ENCODE results near the gene ADAM15. TPM values are rescaled to one million over a fixed set of nuclear protein-coding genes. Genes with fewer than 3 reads are reported as not detected.
A peak's percentile ranks its signal among the peaks of the same experiment; 100 is the strongest.

Gene ADAM15
- total RNA-seq, 1 experiment from 2014 or later = 92.9 TPM

DNA sequence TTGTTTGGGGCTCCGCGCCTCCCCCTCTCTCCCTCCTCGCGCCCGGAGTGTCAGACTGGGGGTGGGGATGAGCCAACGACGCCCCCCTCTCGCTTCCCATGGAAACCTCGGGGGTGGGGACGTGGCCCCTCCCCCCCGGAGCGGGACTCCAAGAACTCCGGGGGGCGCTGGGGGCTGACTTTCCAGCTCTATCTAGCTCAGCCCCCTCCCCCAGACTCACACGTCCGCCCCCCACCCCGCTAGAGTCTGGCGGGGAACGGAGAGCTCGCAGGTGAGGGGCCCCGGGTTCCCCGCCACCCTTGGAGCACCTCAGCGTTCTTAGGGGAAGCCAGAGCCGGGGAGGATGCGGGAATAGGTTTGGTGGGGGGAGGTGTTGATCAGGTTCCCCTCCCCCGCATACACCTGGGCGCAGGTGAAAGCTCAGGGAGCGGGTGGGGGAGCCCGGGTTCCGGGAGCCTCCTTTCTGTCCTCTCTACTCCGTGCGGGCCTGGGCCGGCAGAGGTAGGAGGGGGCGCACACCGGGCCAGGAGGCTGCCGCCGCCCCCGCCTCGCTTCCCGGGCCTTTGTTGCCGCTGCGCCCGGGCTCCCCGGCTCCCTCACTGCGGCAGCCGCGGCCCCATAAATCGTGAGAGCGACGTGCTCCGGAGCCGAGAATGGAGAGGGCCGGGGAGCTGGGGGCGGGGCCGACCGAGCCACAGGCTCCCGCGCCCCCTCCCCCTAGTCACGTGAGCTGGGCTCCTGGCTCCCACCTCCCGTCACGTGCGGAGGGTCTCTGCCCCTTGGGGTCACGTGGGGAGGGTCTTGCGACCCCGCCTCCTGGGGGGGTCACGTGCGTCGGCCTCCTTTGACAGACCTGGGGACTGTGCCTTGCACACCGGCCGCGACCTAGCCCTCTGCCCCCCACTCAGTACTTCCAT lies 29.5 kb downstream of the ADAM15 start:
- in situ Hi-C loops (cut with HindIII; ENCODE audit: low sequenced_read_pairs) = no loop called here

DNA sequence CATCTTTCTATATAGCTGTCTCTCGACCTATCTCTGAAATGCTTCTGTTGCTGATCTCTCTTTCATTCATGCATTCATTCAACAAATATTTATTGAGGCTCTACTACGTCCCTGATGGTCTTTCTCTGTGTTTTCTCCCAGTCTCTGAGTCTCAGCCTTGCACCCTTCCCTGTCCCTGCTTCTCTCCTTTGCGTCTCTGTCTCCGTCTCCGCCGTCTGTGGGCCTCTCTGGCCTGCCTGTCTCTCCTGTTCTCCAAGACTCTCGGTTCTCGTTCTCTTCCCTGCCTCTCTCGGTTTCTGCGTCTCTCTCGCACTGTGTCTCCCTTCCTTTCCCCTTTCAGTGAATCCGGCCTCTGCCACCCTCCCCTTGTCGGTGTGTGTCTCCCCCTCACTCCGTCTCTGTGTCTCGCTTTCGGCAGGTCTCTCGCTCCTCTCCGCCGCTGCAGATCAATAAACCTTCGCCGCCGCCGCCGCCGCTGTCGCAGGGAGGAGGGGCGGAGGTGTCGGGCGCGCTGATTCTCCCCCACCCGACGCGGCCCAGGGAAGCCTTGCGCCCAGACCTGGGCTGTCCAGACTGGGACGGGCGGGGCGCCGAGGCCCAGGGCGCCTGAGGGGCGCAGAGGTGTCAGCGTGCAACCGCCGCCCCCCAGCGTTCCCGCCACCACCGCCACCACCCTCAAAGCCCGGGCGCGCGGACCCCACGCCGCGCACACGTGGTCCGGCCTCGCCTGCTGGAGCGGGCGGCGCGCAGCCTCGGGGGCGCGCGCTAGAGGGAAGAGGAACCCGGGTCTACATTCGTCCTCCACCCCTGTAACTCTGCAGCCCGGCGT lies 30.6 kb downstream of the ADAM15 start:
- no peak for DNase-seq (ENCODE audit: low spot score)
- in situ Hi-C loops (cut with HindIII; ENCODE audit: low sequenced_read_pairs) = no loop called here

More for the DNA sequence above, 29.5 kb downstream of the ADAM15 start:
- DNase-seq (ENCODE audit: low spot score) = no peak

DNA sequence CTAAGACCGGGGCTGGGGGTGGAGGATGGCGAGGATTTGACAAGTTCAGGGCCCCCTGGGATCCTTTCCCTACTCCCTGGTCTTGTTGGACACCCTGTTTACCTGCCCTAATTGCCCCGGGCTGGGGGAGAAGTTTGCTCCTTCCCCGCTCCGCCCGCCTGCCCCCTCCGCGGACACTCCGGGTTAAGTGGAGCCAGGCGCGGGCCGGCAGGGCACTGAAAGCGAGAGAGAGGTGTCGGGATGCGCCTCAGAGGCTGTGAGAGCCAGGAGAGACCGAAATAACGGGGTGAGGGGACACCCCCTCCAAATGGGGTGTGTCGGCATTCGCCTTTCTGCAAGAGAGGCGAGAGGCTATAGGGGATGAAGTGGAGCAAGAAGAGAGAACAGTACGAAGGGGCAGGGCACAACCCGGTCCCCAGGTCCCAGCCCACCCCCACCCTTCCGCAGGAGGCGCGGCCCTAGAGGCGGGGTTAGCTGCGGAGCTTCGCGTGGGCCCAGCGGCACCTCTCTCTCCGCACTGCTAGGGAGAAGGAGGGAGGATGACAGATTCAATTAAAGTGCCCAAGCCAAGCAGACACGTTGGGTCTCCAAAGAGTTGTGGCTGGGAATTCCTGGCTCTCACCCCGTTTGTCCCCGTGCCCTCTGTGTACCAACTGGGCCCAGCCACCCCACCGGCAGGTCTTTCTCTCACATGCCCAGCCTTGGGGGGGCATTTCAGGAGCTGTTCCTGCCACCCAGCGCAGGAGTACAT lies 31.4 kb downstream of the ADAM15 start:
- in situ Hi-C loops (cut with HindIII; ENCODE audit: low sequenced_read_pairs) = no loop called here
- no peak for DNase-seq (ENCODE audit: low spot score)

DNA sequence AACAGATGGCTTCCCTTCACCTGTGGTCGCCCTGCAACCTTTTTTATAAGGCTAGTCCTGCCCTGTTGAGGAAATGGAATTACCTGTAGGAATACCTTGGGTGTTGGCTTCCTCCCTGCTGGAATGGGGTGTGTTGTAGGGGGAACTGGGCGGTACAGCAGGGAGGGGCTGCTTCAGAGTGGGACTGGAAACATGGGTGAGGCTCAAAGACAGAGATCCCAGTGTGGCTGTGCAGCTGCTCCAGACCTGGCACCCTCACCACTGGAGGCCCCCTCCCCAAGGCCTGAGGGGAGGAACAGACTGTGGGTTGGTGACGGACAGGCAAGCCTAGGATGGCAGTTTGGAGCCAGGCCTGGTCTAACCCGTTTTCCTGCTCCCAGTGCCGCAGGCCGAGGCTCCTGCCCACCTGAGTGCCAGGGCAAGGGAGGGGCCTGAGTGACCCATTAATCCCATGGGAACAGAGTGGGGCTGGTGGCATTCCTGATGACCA lies 32.0 kb downstream of the ADAM15 start:
- in situ Hi-C loops (cut with HindIII; ENCODE audit: low sequenced_read_pairs) = no loop called here
- no peak for DNase-seq (ENCODE audit: low spot score)

DNA sequence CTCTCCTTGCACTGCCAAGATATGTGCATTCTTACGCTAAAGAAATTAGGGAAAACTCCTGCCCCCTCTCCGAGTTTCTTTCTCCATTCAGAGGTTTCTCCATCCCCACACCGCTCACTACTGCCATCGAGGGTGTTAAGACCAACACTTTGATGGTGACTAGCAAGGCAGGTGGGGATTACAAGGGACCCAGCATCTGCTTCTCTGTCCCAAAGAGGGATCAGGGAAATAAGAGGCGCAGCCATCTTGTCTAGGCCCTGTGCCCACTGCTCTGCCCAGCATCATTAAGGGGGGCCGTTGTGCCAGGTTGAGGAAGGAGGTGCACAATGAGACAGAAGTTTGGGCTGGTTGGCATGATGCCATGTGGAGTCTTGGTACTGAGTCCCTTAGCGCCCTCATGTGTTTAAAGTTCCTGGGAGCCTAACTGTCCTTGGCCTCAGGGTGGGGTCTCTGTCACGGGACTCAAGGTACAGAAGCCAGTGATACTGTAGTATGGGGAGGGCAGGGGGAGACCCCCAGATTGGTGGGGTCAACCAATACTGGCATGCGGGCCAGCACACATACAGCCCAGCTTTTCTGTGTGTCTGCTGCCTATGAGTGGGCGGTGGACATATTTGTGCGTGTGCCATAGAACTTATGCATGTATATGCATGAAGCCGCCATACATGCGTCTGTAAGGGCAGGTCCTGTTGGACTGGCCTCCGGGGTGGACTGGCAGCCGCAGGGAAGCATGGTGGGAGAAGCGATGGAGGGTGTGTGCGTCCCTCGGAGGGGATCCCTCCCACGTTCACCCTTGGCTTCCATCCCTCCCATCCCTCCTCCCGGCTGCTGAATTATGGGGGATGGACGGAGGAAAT lies 33.0 kb downstream of the ADAM15 start:
- DNase-seq (ENCODE audit: low spot score) = peak; percentile 53
- in situ Hi-C loops (cut with HindIII; ENCODE audit: low sequenced_read_pairs) = no loop called here

DNA sequence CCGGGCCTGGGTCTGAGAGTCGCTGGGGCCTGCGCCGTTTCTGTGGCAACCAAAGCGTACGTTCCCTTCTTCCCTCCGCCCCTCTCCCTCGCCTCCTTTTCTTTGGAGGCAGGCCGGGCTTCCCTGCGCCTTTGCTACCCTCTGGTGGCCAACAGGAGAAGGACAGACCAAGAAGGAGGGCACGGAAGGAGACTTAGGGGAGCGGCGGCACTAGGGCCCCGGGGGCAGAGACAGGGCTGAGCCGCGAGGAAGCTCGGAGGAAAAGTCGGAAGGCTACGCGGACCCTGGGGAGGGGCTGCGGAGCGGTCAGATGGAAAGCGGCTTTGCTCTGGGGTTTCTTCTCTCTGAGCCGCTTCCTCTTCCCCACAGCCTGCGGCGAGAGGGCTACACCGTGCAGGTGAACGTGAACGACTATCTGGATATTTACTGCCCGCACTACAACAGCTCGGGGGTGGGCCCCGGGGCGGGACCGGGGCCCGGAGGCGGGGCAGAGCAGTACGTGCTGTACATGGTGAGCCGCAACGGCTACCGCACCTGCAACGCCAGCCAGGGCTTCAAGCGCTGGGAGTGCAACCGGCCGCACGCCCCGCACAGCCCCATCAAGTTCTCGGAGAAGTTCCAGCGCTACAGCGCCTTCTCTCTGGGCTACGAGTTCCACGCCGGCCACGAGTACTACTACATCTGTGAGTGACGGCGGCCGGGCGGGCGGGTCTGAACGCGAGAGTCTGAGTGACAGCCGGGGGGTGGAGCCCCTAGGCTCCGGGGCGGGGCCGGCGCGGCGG lies 33.8 kb downstream of the ADAM15 start:
- peak; percentile 97 for DNase-seq (ENCODE audit: low spot score)
- in situ Hi-C loops (cut with HindIII; ENCODE audit: low sequenced_read_pairs) = no loop called here

DNA sequence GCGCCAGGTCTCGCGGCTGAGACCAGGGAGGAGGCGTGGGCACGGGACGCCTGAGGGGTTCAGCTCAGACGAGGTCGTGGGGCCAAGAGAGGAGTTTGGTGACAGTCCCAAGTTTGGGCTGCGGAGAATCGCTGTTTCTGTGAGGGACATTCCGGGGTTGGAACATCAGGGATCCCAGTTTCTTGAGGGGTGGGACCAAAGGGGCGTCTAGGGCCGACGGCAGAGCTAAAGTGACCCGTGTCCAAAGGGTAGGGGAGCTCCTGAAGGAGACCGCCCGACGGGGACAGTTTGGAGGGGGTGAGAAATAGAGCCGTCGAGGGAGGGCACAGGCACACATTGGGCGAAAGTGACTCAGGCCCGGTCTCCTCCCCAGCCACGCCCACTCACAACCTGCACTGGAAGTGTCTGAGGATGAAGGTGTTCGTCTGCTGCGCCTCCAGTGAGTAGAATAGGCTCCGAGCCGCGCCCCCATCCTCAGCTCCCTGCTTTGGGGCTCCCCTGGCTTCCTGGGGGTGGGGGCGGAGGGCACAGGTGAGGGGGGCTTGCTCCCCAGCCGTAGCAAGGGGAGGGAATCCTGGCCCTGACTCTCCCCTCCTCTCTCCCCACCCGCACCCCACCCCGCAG lies 34.5 kb downstream of the ADAM15 start:
- DNase-seq (ENCODE audit: low spot score) = no peak
- in situ Hi-C loops (cut with HindIII; ENCODE audit: low sequenced_read_pairs) = no loop called here

DNA sequence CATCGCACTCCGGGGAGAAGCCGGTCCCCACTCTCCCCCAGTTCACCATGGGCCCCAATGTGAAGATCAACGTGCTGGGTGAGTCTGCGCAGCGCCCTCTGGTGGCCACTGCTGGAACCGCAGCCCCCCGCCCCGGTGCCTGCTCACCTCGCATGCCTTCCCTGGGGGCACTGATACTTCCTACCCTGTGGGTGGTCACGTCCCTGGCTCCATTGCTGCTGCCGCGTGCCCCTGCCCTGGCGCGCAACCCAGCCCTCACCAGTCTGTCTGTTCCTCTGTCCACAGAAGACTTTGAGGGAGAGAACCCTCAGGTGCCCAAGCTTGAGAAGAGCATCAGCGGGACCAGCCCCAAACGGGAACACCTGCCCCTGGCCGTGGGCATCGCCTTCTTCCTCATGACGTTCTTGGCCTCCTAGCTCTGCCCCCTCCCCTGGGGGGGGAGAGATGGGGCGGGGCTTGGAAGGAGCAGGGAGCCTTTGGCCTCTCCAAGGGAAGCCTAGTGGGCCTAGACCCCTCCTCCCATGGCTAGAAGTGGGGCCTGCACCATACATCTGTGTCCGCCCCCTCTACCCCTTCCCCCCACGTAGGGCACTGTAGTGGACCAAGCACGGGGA lies 35.1 kb downstream of the ADAM15 start:
- in situ Hi-C loops (cut with HindIII; ENCODE audit: low sequenced_read_pairs) = no loop called here
- DNase-seq (ENCODE audit: low spot score) = peak; percentile 53

DNA sequence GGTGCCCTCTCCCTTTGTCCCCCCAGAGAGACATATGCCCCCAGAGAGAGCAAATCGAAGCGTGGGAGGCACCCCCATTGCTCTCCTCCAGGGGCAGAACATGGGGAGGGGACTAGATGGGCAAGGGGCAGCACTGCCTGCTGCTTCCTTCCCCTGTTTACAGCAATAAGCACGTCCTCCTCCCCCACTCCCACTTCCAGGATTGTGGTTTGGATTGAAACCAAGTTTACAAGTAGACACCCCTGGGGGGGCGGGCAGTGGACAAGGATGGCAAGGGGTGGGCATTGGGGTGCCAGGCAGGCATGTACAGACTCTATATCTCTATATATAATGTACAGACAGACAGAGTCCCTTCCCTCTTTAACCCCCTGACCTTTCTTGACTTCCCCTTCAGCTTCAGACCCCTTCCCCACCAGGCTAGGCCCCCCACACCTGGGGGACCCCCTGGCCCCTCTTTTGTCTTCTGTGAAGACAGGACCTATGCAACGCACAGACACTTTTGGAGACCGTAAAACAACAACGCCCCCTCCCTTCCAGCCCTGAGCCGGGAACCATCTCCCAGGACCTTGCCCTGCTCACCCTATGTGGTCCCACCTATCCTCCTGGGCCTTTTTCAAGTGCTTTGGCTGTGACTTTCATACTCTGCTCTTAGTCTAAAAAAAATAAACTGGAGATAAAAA lies 35.9 kb downstream of the ADAM15 start:
- in situ Hi-C loops (cut with HindIII; ENCODE audit: low sequenced_read_pairs) = no loop called here
- no peak for DNase-seq (ENCODE audit: low spot score)

DNA sequence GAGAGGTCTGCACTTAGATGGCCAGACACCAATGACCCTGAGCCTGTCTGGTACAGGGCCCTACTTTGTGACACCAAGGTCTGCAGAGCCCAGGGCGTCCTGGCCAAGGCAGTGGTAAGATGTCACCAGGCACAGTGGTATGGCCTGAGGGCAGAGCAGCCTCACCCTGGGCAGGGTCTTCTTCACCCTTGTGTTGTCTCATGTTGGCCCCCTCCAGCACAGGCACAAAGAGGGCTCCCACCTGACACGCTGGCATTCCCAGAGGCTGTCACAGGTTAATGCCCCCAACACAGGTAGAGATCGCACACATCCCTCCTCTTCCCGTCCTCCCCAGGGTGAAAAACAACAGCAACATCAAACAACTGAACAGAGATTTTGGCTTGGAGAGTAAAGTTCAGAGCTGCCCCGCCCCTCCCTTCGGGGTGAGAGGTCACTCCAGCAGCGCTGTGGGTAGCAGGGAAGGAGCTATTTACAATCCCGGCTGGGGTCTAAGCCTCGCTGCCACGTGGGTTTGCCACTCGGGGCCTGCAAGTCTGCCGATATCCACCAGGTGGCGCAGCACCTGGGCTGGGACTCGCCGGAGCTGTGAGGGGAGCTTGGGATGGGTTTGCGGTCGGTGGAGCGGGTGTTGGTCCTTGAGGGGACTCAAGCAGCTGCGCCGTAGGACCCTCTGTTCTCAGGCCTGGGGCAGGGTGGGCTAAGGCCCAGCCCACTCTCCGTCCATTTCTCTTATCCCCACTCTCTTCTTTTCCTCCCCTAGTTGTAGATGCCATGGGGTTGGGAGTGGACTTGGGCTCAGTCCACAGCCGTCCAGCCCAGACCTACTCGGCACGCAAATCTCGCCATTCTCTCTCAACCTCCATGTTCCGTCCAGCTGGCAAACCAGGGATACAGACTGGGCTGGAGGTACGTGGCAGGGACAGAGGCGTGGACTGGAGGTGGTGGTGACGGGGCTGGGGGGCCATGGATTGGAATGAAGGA lies 40.2 kb downstream of the ADAM15 start:
- in situ Hi-C loops (cut with HindIII; ENCODE audit: low sequenced_read_pairs) = no loop called here
- DNase-seq (ENCODE audit: low spot score) = peak; percentile 73

DNA sequence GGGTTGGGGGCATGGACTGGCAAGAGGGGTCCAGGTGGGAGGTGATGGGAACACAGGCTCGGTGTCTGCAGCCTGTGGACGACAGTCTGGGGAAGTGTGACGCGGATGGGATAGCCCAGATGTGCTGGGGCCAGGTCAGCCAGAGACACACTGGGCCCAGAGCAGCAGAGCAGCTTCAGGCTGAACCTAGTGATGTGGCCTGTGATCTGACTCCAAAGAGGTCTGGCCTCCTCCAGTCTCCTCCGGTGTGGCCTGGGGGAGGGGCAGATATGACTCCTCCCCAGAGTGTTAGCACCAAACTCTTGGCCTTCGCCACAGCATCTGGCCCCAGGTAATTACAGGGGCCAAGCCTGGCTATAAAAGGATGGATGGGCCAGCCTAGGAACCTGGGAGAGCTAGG lies 41.0 kb downstream of the ADAM15 start:
- in situ Hi-C loops (cut with HindIII; ENCODE audit: low sequenced_read_pairs) = no loop called here
- no peak for DNase-seq (ENCODE audit: low spot score)

DNA sequence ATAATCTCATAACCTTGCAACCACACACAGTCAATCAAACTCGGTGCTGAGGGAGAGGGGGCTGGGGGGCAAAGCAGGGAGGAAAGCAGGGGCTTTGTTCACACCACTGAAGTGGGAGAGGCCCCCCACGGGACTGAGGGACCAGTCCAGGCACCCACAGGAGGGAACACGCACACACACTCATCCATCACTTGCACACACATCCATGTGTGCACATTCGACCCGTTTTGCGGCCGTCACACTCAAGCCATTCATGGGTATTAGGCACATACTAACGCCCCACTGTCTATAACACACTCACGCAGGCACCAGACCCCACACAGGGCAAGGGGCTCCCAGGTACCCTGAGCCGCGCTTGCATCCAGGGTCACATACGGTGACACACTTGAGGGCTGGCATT lies 41.5 kb downstream of the ADAM15 start:
- no peak for DNase-seq (ENCODE audit: low spot score)
- in situ Hi-C loops (cut with HindIII; ENCODE audit: low sequenced_read_pairs) = no loop called here

DNA sequence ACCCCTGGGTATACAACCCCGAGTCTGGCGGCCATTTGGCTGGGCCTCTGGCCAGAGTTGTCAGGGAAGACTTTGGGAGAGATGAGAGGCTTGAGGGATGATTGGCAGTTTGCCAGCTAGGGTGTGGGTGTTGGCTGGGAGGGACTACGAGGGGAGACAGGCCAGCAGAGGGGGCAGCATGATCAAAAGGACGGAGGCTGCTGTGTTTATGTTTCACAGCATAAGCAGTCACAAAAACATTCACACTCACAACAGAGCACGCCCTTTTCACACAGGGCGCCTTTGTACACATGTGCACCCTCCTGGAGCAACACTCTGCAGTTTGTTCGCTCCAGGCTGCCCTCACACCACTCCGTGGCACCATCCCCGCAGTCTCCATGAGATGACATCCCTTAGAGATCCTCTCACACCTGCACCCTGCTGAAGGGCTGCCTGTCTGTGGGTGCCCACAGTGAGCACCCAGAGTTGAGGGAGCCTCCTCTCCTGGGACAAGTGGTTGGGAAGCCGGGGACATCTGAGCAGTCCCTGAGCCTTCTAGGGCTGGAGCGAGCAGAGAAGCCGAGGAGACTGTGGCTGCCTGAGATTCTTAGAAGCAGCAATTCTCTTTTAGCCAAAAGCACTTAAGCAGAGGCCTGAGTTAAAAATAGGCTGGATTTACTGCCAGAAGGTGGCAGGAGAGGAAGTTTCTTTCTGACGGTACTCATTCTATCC lies 43.0 kb downstream of the ADAM15 start:
- in situ Hi-C loops (cut with HindIII; ENCODE audit: low sequenced_read_pairs) = no loop called here
- peak; percentile 57 for DNase-seq (ENCODE audit: low spot score)

DNA sequence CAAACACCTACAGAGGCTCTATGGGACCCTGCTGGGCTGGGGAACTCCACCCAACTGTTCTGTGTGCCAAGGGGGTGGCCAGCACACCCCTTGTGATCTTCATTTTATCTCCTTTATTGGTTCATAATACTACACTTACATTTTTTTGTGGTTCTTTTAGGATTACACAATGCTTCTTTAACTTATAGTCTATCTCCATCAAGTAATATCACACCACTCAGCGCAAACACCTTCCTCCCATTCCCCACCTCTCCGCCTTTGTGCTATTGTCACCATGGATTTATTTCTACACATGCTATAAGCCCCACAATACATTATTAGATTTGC lies 43.5 kb downstream of the ADAM15 start:
- DNase-seq (ENCODE audit: low spot score) = no peak
- in situ Hi-C loops (cut with HindIII; ENCODE audit: low sequenced_read_pairs) = no loop called here

DNA sequence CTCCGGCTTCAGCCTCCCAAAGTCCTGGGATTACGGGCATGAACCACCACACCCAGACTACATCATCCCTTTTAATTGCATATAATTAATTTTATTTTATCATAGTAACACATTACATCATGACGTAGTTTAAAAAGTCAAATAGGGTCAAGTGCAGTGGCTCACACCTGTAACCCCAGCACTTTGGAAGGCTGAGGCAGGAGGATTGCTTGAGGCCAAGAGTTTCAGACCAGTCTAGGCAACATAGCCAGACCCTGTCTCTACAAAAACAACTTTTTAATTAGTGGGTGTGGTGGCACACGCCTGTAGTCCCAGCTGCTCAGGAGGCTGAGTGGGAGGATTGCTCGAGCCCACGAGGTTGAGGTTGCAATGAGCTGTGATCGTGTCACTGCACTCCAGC lies 48.2 kb downstream of the ADAM15 start:
- DNase-seq (ENCODE audit: low spot score) = no peak
- in situ Hi-C loops (cut with HindIII; ENCODE audit: low sequenced_read_pairs) = no loop called here

Measured in G401 (cell line).